HG03280 (cell line): ENCODE results near the gene ZNF580.

Experiments used
- ATAC-seq: cut with Tn5 transposase; IDR thresholded peaks from one replicate; pipeline ENCODE4 v1.9.1; 2021; ENCODE audit warnings: mild to moderate bottlenecking, moderate library complexity; ENCODE audit not compliant: unreplicated experiment

The ZNF580 gene

GRCh38 chr19:55644191-55644833 is 3.5 kb downstream of the ZNF580 start:
- ATAC-seq: no peak

GRCh38 chr19:55644842-55645511 is 4.2 kb downstream of the ZNF580 start:
- ATAC-seq: no peak

- ATAC-seq: no peak
These were observed 4.7 kb downstream of the ZNF580 start for GRCh38 chr19:55645512-55645881.

GRCh38 chr19:55646889-55647731 is 6.3 kb downstream of the ZNF580 start:
- ATAC-seq: no peak

- peak; percentile 34 for ATAC-seq
These were observed 7.2 kb downstream of the ZNF580 start, which contains the start of gene CCDC106 for GRCh38 chr19:55647732-55648584. CCDC106 (plus strand) TSS chr19:55648212; CDS start chr19:55649047, 835 bp downstream.

GRCh38 chr19:55648585-55649267 is 7.9 kb downstream of the ZNF580 start:
- ATAC-seq: no peak

GRCh38 chr19:55649268-55650125 is 8.7 kb downstream of the ZNF580 start:
- ATAC-seq: no peak

GRCh38 chr19:55650126-55650557 is 9.3 kb downstream of the ZNF580 start:
- ATAC-seq: no peak

GRCh38 chr19:55650602-55651230 is 9.9 kb downstream of the ZNF580 start:
- no peak for ATAC-seq

- no peak for ATAC-seq
These were observed 10.4 kb downstream of the ZNF580 start for GRCh38 chr19:55651236-55651635.

GRCh38 chr19:55652311-55653128 is 11.7 kb downstream of the ZNF580 start:
- no peak for ATAC-seq

- ATAC-seq: peak; percentile 40
These were observed 13.0 kb downstream of the ZNF580 start for GRCh38 chr19:55653651-55654322.

- ATAC-seq: peak; percentile 60
These were observed 13.6 kb downstream of the ZNF580 start for GRCh38 chr19:55654323-55654867.

GRCh38 chr19:55654868-55655647 is 14.3 kb downstream of the ZNF580 start, which contains the start of gene U2AF2:
U2AF2 (plus strand) TSS chr19:55655035; CDS start chr19:55655105, 70 bp downstream.
- ATAC-seq: peak; percentile 37

- ATAC-seq: no peak
These were observed 14.8 kb downstream of the ZNF580 start for GRCh38 chr19:55655648-55656040.

GRCh38 chr19:55656552-55656951 is 15.8 kb downstream of the ZNF580 start:
- no peak for ATAC-seq
